Measurements from ENCODE around the gene MALSU1. TPM values are rescaled to one million over a fixed set of nuclear protein-coding genes. Genes with fewer than 3 reads are reported as not detected.
A peak's percentile ranks its signal among the peaks of the same experiment; 100 is the strongest.

MALSU1 gene
- total RNA-seq, 1 donor, result 38.4 TPM

DNA sequence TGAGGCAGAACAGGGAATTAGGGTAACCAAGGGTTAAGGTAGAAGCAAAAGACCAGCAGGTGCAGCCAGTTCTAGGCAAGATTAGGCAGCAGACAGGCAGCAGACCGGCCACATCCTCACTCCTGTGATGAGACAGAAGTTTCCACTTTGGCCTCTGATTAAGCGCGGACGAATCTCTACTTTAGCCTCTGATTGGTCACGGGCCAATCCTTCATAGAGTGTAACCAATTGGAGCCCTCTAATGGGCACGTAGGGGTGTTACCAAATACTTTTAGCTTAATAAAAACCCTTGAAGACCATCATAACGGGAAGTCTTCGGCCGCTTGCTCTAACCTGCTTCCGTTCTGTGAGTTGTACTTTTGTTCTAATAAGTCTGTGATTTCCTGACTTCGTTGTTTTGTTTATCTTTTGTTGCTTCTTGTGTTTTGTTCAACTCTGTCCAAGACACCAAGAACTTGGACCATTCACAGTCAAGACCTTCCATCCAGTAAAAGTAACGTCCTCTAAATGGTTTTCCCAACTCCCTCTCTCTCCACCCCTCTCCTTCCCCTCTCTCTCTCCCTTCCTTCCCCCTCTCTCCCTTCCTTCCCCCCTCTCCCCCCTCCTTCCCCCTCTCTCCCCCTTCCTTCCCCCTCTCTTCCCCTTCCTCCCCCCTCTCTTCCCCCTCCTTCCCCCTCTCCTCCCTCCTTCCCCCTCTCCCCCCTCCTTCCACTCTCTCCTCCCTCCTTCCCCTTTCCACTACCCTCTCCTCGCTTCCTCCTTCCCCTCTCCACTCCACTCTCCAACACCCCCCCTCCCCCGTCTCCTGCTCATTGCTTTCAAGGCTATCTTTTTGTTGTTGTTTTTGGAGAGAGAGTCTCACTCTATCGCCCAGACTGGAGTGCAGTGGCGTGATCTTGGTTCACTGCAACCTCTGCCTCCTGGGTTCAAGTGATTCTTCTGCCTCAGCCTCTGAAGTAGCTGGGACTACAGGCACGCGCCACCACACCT lies 13.2 kb upstream of the MALSU1 start:
- no peak for TF ChIP-seq CTCF (IDR thresholded peaks at IDR 0.05; ENCODE audit: extremely low read depth, low read depth, low read length)
- H3K36me3 ChIP-seq (ENCODE audit: insufficient read depth, low read length), result no peaks in the 10 kb centered on the region
- no peak overlapping the region for H3K27ac ChIP-seq (ENCODE audit: low read depth, low read length)
- H2AFZ ChIP-seq (ENCODE audit: low read length), result no peak overlapping the region
- no peak overlapping the region for H3K4me3 ChIP-seq (ENCODE audit: insufficient read depth, low read length)
- H4K20me1 ChIP-seq (ENCODE audit: insufficient read depth, low read length), result no peaks in the 10 kb centered on the region
- H3K27me3 ChIP-seq (ENCODE audit: insufficient read depth, low read length), result no peaks in the 10 kb centered on the region
- H3K79me2 ChIP-seq (ENCODE audit: insufficient read depth, low read length), result no peaks in the 10 kb centered on the region
- H3K9me3 ChIP-seq (ENCODE audit: low read depth, low read length), result no peaks in the 10 kb centered on the region
- peak; percentile 23 for DNase-seq (ENCODE audit: insufficient read length, low spot score, missing footprints)
- H3K4me1 ChIP-seq (ENCODE audit: insufficient read depth, low read length), result peaks cover 3% of the 10 kb centered on the region
- H3K4me2 ChIP-seq (ENCODE audit: insufficient read depth, low read length), result no peak overlapping the region

DNA sequence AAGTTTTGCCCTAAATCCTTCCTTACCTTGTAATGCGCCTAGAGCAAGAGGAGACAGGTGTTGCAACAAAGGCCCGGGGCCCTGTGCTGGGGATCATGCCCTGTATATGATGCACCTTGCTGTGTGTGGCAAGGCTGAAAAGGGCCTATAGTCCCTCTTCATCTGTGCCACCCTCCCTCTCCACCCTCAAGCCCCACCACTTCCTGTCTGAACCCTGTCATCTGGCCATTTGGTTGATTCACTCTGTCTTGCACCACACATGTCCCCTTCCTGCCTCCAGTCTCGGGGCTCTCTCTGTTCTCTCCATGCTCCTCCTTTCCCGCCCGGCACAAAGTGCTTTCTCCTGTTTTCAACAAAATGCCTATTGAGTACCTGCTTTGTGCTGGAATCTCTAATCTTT lies 11.5 kb upstream of the MALSU1 start:
- Histone ChIP-seq H2AFZ (ENCODE audit: low read length) (no peak overlapping the region), H3K27ac (ENCODE audit: low read depth, low read length) (no peak overlapping the region), H3K79me2 (ENCODE audit: insufficient read depth, low read length) (no peaks in the 10 kb centered on the region), H3K9me3 (ENCODE audit: low read depth, low read length) (no peaks in the 10 kb centered on the region), H3K4me1 (ENCODE audit: insufficient read depth, low read length) (peaks cover 3% of the 10 kb centered on the region), H4K20me1 (ENCODE audit: insufficient read depth, low read length) (no peaks in the 10 kb centered on the region), H3K4me2 (ENCODE audit: insufficient read depth, low read length) (no peak overlapping the region), H3K36me3 (ENCODE audit: insufficient read depth, low read length) (no peaks in the 10 kb centered on the region), H3K27me3 (ENCODE audit: insufficient read depth, low read length) (no peaks in the 10 kb centered on the region), H3K4me3 (ENCODE audit: insufficient read depth, low read length) (no peak overlapping the region)
- no peak for DNase-seq (ENCODE audit: insufficient read length, low spot score, missing footprints)
- no peak for TF ChIP-seq CTCF (IDR thresholded peaks at IDR 0.05; ENCODE audit: extremely low read depth, low read depth, low read length)

- H2AFZ ChIP-seq (ENCODE audit: low read length), result no peak overlapping the region
- no peaks in the 10 kb centered on the region for H3K36me3 ChIP-seq (ENCODE audit: insufficient read depth, low read length)
- no peak overlapping the region for H3K27ac ChIP-seq (ENCODE audit: low read depth, low read length)
- H3K27me3 ChIP-seq (ENCODE audit: insufficient read depth, low read length), result no peaks in the 10 kb centered on the region
- no peak overlapping the region for H3K4me3 ChIP-seq (ENCODE audit: insufficient read depth, low read length)
- no peaks in the 10 kb centered on the region for H3K4me1 ChIP-seq (ENCODE audit: insufficient read depth, low read length)
- no peak for TF ChIP-seq CTCF (IDR thresholded peaks at IDR 0.05; ENCODE audit: extremely low read depth, low read depth, low read length)
- no peak for DNase-seq (ENCODE audit: insufficient read length, low spot score, missing footprints)
- no peaks in the 10 kb centered on the region for H4K20me1 ChIP-seq (ENCODE audit: insufficient read depth, low read length)
- no peaks in the 10 kb centered on the region for H3K79me2 ChIP-seq (ENCODE audit: insufficient read depth, low read length)
- no peaks in the 10 kb centered on the region for H3K9me3 ChIP-seq (ENCODE audit: low read depth, low read length)
- no peak overlapping the region for H3K4me2 ChIP-seq (ENCODE audit: insufficient read depth, low read length)
Observed at GRCh38 chr7:23290993-23291392, 8.1 kb upstream of the MALSU1 start.

DNA sequence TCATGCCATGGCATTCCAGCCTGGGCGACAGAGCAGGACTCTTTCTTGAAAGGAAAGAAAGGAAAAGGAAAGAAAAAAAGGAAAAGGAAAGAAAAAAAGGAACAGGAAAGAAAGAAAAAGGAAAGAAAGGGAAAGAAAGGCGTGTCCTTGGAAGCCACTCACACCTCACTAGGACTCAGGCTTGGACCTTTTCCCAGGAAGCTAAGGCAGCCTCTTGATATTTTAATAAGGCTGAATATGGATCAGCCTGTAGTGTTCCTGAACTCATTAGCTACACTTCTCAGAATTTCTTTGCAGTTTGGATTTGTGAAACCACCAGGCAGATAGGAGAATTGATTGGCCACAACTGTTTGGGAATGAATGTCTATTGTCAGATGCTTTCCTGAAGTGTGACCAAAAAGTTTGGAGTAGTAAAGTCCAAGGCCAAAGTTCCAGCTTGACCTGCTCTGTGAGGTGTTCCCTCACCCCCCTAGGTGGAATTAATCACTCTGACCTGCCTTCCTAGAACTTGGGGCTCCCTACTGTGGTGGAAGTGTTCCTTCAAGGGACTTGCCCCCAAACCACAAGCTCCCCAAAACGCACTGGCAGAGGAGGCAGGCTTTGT lies 7.1 kb upstream of the MALSU1 start:
- Histone ChIP-seq H3K4me2 (ENCODE audit: insufficient read depth, low read length) (no peak overlapping the region), H3K27ac (ENCODE audit: low read depth, low read length) (no peak overlapping the region), H3K4me3 (ENCODE audit: insufficient read depth, low read length) (no peak overlapping the region), H2AFZ (ENCODE audit: low read length) (no peak overlapping the region), H3K36me3 (ENCODE audit: insufficient read depth, low read length) (no peaks in the 10 kb centered on the region), H3K9me3 (ENCODE audit: low read depth, low read length) (no peaks in the 10 kb centered on the region), H3K27me3 (ENCODE audit: insufficient read depth, low read length) (no peaks in the 10 kb centered on the region), H3K4me1 (ENCODE audit: insufficient read depth, low read length) (no peaks in the 10 kb centered on the region), H4K20me1 (ENCODE audit: insufficient read depth, low read length) (no peaks in the 10 kb centered on the region), H3K79me2 (ENCODE audit: insufficient read depth, low read length) (no peaks in the 10 kb centered on the region)
- DNase-seq (ENCODE audit: insufficient read length, low spot score, missing footprints), result no peak
- TF ChIP-seq CTCF (IDR thresholded peaks at IDR 0.05; ENCODE audit: extremely low read depth, low read depth, low read length), result no peak
